Measurements from ENCODE around the gene PLPPR3.

PLPPR3 gene

GRCh38 chr19:821825-822503 lies at the start of gene PLPPR3:
Gene PLPPR3 (minus strand): TSS chr19:821955. CDS start chr19:821559, 396 bp downstream.
- no peaks in the 10 kb centered on the region for H3K4me1 ChIP-seq (ENCODE audit: control insufficient read depth, insufficient read depth, low read length, unreplicated experiment)
- no peak within 1 kb of the TSS for H3K4me3 ChIP-seq (ENCODE audit: low read depth, low read length)
- H2AFZ ChIP-seq (ENCODE audit: low read length, unreplicated experiment), result no peak within 1 kb of the TSS
- peaks cover 4% of the 10 kb centered on the region; the same call in 1 of the 2 replicates for H3K27me3 ChIP-seq (ENCODE audit: insufficient read depth, low read length)
- no peak within 1 kb of the TSS for H3K27ac ChIP-seq (ENCODE audit: low read depth, low read length)
- no peaks in the 10 kb centered on the region for H3K36me3 ChIP-seq (ENCODE audit: insufficient read depth, low read length)
- H3K79me2 ChIP-seq (ENCODE audit: control insufficient read depth, insufficient read depth, low read length, unreplicated experiment), result no peaks in the 10 kb centered on the region

GRCh38 chr19:870963-871401 lies 49.2 kb upstream of the PLPPR3 start:
- H3K4me3 ChIP-seq (ENCODE audit: low read depth, low read length), result no peak overlapping the region
- no peak overlapping the region for H3K27ac ChIP-seq (ENCODE audit: low read depth, low read length)
- peaks cover 14% of the 10 kb centered on the region for H3K4me1 ChIP-seq (ENCODE audit: control insufficient read depth, insufficient read depth, low read length, unreplicated experiment)
- H3K79me2 ChIP-seq (ENCODE audit: control insufficient read depth, insufficient read depth, low read length, unreplicated experiment), result no peaks in the 10 kb centered on the region
- H3K36me3 ChIP-seq (ENCODE audit: insufficient read depth, low read length), result no peaks in the 10 kb centered on the region
- no peak overlapping the region for H2AFZ ChIP-seq (ENCODE audit: low read length, unreplicated experiment)
- H3K27me3 ChIP-seq (ENCODE audit: insufficient read depth, low read length), result no peaks in the 10 kb centered on the region

- no peak overlapping the region for H3K27ac ChIP-seq (ENCODE audit: low read depth, low read length)
These were observed 48.6 kb upstream of the PLPPR3 start for GRCh38 chr19:870314-870713.

GRCh38 chr19:869245-870177 lies 47.8 kb upstream of the PLPPR3 start:
- peak overlapping the region; percentile 63 for H3K27ac ChIP-seq (ENCODE audit: low read depth, low read length)
- H2AFZ ChIP-seq (ENCODE audit: low read length, unreplicated experiment), result no peak overlapping the region
- no peak overlapping the region for H3K4me3 ChIP-seq (ENCODE audit: low read depth, low read length)
- no peaks in the 10 kb centered on the region for H3K79me2 ChIP-seq (ENCODE audit: control insufficient read depth, insufficient read depth, low read length, unreplicated experiment)
- H3K36me3 ChIP-seq (ENCODE audit: insufficient read depth, low read length), result no peaks in the 10 kb centered on the region
- H3K27me3 ChIP-seq (ENCODE audit: insufficient read depth, low read length), result no peaks in the 10 kb centered on the region
- H3K4me1 ChIP-seq (ENCODE audit: control insufficient read depth, insufficient read depth, low read length, unreplicated experiment), result peaks cover 14% of the 10 kb centered on the region

More at GRCh38 chr19:870314-870713, 48.6 kb upstream of the PLPPR3 start:
- H3K4me3 ChIP-seq (ENCODE audit: low read depth, low read length), result no peak overlapping the region
- H3K36me3 ChIP-seq (ENCODE audit: insufficient read depth, low read length), result no peaks in the 10 kb centered on the region
- H3K79me2 ChIP-seq (ENCODE audit: control insufficient read depth, insufficient read depth, low read length, unreplicated experiment), result no peaks in the 10 kb centered on the region
- H2AFZ ChIP-seq (ENCODE audit: low read length, unreplicated experiment), result no peak overlapping the region
- peaks cover 14% of the 10 kb centered on the region for H3K4me1 ChIP-seq (ENCODE audit: control insufficient read depth, insufficient read depth, low read length, unreplicated experiment)
- H3K27me3 ChIP-seq (ENCODE audit: insufficient read depth, low read length), result no peaks in the 10 kb centered on the region

GRCh38 chr19:868458-869244 lies 46.9 kb upstream of the PLPPR3 start:
- Histone ChIP-seq H3K79me2 (ENCODE audit: control insufficient read depth, insufficient read depth, low read length, unreplicated experiment) (no peaks in the 10 kb centered on the region), H2AFZ (ENCODE audit: low read length, unreplicated experiment) (no peak overlapping the region), H3K27me3 (ENCODE audit: insufficient read depth, low read length) (no peaks in the 10 kb centered on the region), H3K4me1 (ENCODE audit: control insufficient read depth, insufficient read depth, low read length, unreplicated experiment) (peaks cover 14% of the 10 kb centered on the region), H3K4me3 (ENCODE audit: low read depth, low read length) (no peak overlapping the region), H3K27ac (ENCODE audit: low read depth, low read length) (peak overlapping the region; percentile 63), H3K36me3 (ENCODE audit: insufficient read depth, low read length) (no peaks in the 10 kb centered on the region)

- Histone ChIP-seq H3K27me3 (ENCODE audit: insufficient read depth, low read length) (no peaks in the 10 kb centered on the region), H3K4me1 (ENCODE audit: control insufficient read depth, insufficient read depth, low read length, unreplicated experiment) (peaks cover 14% of the 10 kb centered on the region), H3K27ac (ENCODE audit: low read depth, low read length) (no peak overlapping the region), H3K36me3 (ENCODE audit: insufficient read depth, low read length) (no peaks in the 10 kb centered on the region), H3K4me3 (ENCODE audit: low read depth, low read length) (no peak overlapping the region), H2AFZ (ENCODE audit: low read length, unreplicated experiment) (no peak overlapping the region), H3K79me2 (ENCODE audit: control insufficient read depth, insufficient read depth, low read length, unreplicated experiment) (no peaks in the 10 kb centered on the region)
These were observed 46.2 kb upstream of the PLPPR3 start for GRCh38 chr19:867855-868457.

- H3K36me3 ChIP-seq (ENCODE audit: insufficient read depth, low read length), result no peaks in the 10 kb centered on the region
- no peaks in the 10 kb centered on the region for H3K79me2 ChIP-seq (ENCODE audit: control insufficient read depth, insufficient read depth, low read length, unreplicated experiment)
- H3K27me3 ChIP-seq (ENCODE audit: insufficient read depth, low read length), result no peaks in the 10 kb centered on the region
- no peak overlapping the region for H3K27ac ChIP-seq (ENCODE audit: low read depth, low read length)
- no peak overlapping the region for H2AFZ ChIP-seq (ENCODE audit: low read length, unreplicated experiment)
- H3K4me1 ChIP-seq (ENCODE audit: control insufficient read depth, insufficient read depth, low read length, unreplicated experiment), result peaks cover 14% of the 10 kb centered on the region
- no peak overlapping the region for H3K4me3 ChIP-seq (ENCODE audit: low read depth, low read length)
These were observed 45.6 kb upstream of the PLPPR3 start for GRCh38 chr19:867301-867793.

- H3K4me1 ChIP-seq (ENCODE audit: control insufficient read depth, insufficient read depth, low read length, unreplicated experiment), result peaks cover 14% of the 10 kb centered on the region
- no peak overlapping the region for H3K27ac ChIP-seq (ENCODE audit: low read depth, low read length)
- no peaks in the 10 kb centered on the region for H3K27me3 ChIP-seq (ENCODE audit: insufficient read depth, low read length)
- no peak overlapping the region for H3K4me3 ChIP-seq (ENCODE audit: low read depth, low read length)
- H2AFZ ChIP-seq (ENCODE audit: low read length, unreplicated experiment), result no peak overlapping the region
- no peaks in the 10 kb centered on the region for H3K36me3 ChIP-seq (ENCODE audit: insufficient read depth, low read length)
- H3K79me2 ChIP-seq (ENCODE audit: control insufficient read depth, insufficient read depth, low read length, unreplicated experiment), result no peaks in the 10 kb centered on the region
These were observed 45.1 kb upstream of the PLPPR3 start for GRCh38 chr19:866769-867300.

- Histone ChIP-seq H3K36me3 (ENCODE audit: insufficient read depth, low read length) (no peaks in the 10 kb centered on the region), H3K27me3 (ENCODE audit: insufficient read depth, low read length) (no peaks in the 10 kb centered on the region), H3K4me3 (ENCODE audit: low read depth, low read length) (no peak overlapping the region), H3K79me2 (ENCODE audit: control insufficient read depth, insufficient read depth, low read length, unreplicated experiment) (no peaks in the 10 kb centered on the region), H2AFZ (ENCODE audit: low read length, unreplicated experiment) (no peak overlapping the region), H3K4me1 (ENCODE audit: control insufficient read depth, insufficient read depth, low read length, unreplicated experiment) (no peaks in the 10 kb centered on the region), H3K27ac (ENCODE audit: low read depth, low read length) (no peak overlapping the region)
These were observed 41.5 kb upstream of the PLPPR3 start for GRCh38 chr19:863315-863620.

Measured in ACC112 (cell line).